Activated CD8-positive, alpha-beta memory T cell treated with anti-CD3 and anti-CD28 coated beads, Interleukin-2, amount 50 U/mL, for 4 hours (primary cell): ENCODE data around the gene ATP5PB.

ENCODE experiments used
- DNase-seq: peaks from one replicate; pipeline ENCODE4 v3.0.0-alpha.2; 2020

Gene ATP5PB

GRCh38 chr1:111509997-111510375 lies 60.7 kb downstream of the ATP5PB start:
- DNase-seq, result no peak

GRCh38 chr1:111511370-111511769 lies 62.1 kb downstream of the ATP5PB start:
- DNase-seq, result no peak
